ENCODE measurements around the gene AKAP6.

- TF ChIP-seq CTCF (IDR thresholded peaks at IDR 0.05) (no peak), POLR2A (IDR thresholded peaks at IDR 0.05) (no peak), POLR2AphosphoS5 (IDR thresholded peaks at IDR 0.05) (no peak)
These were observed 10.9 kb upstream of the AKAP6 start for GRCh38 chr14:32318087-32318795.
